ENCODE data around the gene POLR2L. TPM values are rescaled to one million over a fixed set of nuclear protein-coding genes. Genes with fewer than 3 reads are reported as not detected.

POLR2L gene
- total and polyA plus RNA-seq, 2 of the 13 experiments (the other 11 are each of a cell fraction or from before 2014, with no cell fraction given) = 104 to 114 TPM

DNA sequence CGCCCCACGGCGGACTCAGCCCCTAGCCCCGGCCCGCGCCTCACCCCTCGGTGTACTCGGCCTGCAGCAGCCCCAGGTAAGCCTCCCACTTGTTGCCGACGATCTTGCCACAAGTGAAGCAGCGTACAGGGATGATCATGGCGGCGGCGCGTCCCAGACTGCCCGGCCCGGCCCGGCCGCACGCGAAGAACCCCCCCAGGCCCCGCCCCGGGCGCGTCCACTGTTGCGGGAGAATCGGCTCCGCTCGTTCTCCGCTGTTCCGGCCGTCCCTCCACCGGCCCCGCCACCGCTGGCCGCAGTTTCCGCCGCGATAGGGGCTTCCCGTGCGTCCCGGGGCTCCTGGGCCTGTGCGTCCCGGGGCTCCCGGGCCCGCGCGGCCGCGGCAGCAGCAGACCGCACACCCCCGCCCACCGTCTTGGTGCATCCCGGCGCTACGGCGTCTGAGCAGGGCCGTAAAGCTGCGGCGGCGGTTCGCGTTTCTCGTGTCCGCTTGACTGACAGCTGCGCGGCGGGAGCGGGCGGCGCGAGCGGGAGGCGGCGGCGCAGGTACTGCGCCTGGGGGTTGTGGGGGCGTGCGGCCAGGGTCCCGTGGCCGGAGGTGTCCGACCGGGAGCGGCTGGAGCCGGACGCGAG is at the start of gene POLR2L, which contains the start of gene TSPAN4 (continued):
- TF ChIP-seq SMAD3 (CRISPR knock-in tag; IDR thresholded peaks at IDR 0.05) (no peak), SP2 (CRISPR knock-in tag; IDR thresholded peaks at IDR 0.05) (0 out of 2 replicates have a peak, but pooled peaks have one; percentile 34), ZFP37 (CRISPR knock-in tag; IDR thresholded peaks at IDR 0.05; ENCODE audit: borderline replicate concordance) (no peak), TMF1 (CRISPR knock-in tag; IDR thresholded peaks at IDR 0.05; ENCODE audit: low read depth) (peak; percentile 83), ZNF776 (CRISPR knock-in tag; IDR thresholded peaks at IDR 0.05) (no peak), CCDC6 (CRISPR knock-in tag; IDR thresholded peaks at IDR 0.05) (peak; percentile 93), ARNT2 (CRISPR knock-in tag; IDR thresholded peaks at IDR 0.05; ENCODE audit: low read depth) (peak; percentile 91), ZNF383 (CRISPR knock-in tag; IDR thresholded peaks at IDR 0.05; ENCODE audit: borderline replicate concordance) (no peak), SIX4 (CRISPR knock-in tag; IDR thresholded peaks at IDR 0.05) (no peak), ATRX (CRISPR knock-in tag; IDR thresholded peaks at IDR 0.05; ENCODE audit: borderline replicate concordance) (no peak), NFE2L2 (IDR thresholded peaks at IDR 0.05; ENCODE audit: low read length) (no peak), NFKBIZ (CRISPR knock-in tag; IDR thresholded peaks at IDR 0.05) (0 out of 2 replicates have a peak, but pooled peaks have one; percentile 21), JUN (CRISPR knock-in tag; IDR thresholded peaks at IDR 0.05) (0 out of 2 replicates have a peak, but pooled peaks have one; percentile 26), ZNF24 (IDR thresholded peaks at IDR 0.05) (peak; percentile 44; the same call in 1 of the 2 replicates), ZNF879 (CRISPR knock-in tag; IDR thresholded peaks at IDR 0.05) (no peak), SIX1 (CRISPR knock-in tag; IDR thresholded peaks at IDR 0.05; ENCODE audit: borderline replicate concordance) (no peak)
- TF ChIP-seq, protein P1, sequence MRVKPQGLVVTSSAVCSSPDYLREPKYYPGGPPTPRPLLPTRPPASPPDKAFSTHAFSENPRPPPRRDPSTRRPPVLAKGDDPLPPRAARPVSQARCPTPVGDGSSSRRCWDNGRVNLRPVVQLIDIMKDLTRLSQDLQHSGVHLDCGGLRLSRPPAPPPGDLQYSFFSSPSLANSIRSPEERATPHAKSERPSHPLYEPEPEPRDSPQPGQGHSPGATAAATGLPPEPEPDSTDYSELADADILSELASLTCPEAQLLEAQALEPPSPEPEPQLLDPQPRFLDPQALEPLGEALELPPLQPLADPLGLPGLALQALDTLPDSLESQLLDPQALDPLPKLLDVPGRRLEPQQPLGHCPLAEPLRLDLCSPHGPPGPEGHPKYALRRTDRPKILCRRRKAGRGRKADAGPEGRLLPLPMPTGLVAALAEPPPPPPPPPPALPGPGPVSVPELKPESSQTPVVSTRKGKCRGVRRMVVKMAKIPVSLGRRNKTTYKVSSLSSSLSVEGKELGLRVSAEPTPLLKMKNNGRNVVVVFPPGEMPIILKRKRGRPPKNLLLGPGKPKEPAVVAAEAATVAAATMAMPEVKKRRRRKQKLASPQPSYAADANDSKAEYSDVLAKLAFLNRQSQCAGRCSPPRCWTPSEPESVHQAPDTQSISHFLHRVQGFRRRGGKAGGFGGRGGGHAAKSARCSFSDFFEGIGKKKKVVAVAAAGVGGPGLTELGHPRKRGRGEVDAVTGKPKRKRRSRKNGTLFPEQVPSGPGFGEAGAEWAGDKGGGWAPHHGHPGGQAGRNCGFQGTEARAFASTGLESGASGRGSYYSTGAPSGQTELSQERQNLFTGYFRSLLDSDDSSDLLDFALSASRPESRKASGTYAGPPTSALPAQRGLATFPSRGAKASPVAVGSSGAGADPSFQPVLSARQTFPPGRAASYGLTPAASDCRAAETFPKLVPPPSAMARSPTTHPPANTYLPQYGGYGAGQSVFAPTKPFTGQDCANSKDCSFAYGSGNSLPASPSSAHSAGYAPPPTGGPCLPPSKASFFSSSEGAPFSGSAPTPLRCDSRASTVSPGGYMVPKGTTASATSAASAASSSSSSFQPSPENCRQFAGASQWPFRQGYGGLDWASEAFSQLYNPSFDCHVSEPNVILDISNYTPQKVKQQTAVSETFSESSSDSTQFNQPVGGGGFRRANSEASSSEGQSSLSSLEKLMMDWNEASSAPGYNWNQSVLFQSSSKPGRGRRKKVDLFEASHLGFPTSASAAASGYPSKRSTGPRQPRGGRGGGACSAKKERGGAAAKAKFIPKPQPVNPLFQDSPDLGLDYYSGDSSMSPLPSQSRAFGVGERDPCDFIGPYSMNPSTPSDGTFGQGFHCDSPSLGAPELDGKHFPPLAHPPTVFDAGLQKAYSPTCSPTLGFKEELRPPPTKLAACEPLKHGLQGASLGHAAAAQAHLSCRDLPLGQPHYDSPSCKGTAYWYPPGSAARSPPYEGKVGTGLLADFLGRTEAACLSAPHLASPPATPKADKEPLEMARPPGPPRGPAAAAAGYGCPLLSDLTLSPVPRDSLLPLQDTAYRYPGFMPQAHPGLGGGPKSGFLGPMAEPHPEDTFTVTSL (CRISPR knock-in tag; IDR thresholded peaks at IDR 0.05; ENCODE audit: borderline replicate concordance) = no peak
- TF ChIP-seq, protein P2, sequence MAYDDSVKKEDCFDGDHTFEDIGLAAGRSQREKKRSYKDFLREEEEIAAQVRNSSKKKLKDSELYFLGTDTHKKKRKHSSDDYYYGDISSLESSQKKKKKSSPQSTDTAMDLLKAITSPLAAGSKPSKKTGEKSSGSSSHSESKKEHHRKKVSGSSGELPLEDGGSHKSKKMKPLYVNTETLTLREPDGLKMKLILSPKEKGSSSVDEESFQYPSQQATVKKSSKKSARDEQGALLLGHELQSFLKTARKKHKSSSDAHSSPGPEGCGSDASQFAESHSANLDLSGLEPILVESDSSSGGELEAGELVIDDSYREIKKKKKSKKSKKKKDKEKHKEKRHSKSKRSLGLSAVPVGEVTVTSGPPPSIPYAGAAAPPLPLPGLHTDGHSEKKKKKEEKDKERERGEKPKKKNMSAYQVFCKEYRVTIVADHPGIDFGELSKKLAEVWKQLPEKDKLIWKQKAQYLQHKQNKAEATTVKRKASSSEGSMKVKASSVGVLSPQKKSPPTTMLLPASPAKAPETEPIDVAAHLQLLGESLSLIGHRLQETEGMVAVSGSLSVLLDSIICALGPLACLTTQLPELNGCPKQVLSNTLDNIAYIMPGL (CRISPR knock-in tag; IDR thresholded peaks at IDR 0.05; ENCODE audit: borderline replicate concordance in 1 of 2, low read depth in 1 of 2) = peak; percentile 53 to 67
- TF ChIP-seq, protein P3, sequence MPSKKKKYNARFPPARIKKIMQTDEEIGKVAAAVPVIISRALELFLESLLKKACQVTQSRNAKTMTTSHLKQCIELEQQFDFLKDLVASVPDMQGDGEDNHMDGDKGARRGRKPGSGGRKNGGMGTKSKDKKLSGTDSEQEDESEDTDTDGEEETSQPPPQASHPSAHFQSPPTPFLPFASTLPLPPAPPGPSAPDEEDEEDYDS (CRISPR knock-in tag; IDR thresholded peaks at IDR 0.05) = peak; percentile 59; the same call in 1 of the 2 replicates
- TF ChIP-seq, protein P4, sequence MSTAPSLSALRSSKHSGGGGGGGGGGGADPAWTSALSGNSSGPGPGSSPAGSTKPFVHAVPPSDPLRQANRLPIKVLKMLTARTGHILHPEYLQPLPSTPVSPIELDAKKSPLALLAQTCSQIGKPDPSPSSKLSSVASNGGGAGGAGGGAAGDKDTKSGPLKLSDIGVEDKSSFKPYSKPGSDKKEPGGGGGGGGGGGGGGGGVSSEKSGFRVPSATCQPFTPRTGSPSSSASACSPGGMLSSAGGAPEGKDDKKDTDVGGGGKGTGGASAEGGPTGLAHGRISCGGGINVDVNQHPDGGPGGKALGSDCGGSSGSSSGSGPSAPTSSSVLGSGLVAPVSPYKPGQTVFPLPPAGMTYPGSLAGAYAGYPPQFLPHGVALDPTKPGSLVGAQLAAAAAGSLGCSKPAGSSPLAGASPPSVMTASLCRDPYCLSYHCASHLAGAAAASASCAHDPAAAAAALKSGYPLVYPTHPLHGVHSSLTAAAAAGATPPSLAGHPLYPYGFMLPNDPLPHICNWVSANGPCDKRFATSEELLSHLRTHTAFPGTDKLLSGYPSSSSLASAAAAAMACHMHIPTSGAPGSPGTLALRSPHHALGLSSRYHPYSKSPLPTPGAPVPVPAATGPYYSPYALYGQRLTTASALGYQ (CRISPR knock-in tag; IDR thresholded peaks at IDR 0.05) = no peak
